GM10266 (cell line): ENCODE results near the gene CHRNG.

Experiments used
- DNase-seq: peaks from one replicate; pipeline ENCODE4 v3.0.0; 2012; ENCODE audit errors: extremely low spot score
- CTCF ChIP-seq: IDR thresholded peaks from 2 replicates; pipeline ENCODE4 v1.5.1; 2012; ENCODE audit warnings: mild to moderate bottlenecking, low read depth; ENCODE audit not compliant: control insufficient read depth, insufficient read depth; ENCODE audit errors: missing control alignments

The CHRNG gene

DNA sequence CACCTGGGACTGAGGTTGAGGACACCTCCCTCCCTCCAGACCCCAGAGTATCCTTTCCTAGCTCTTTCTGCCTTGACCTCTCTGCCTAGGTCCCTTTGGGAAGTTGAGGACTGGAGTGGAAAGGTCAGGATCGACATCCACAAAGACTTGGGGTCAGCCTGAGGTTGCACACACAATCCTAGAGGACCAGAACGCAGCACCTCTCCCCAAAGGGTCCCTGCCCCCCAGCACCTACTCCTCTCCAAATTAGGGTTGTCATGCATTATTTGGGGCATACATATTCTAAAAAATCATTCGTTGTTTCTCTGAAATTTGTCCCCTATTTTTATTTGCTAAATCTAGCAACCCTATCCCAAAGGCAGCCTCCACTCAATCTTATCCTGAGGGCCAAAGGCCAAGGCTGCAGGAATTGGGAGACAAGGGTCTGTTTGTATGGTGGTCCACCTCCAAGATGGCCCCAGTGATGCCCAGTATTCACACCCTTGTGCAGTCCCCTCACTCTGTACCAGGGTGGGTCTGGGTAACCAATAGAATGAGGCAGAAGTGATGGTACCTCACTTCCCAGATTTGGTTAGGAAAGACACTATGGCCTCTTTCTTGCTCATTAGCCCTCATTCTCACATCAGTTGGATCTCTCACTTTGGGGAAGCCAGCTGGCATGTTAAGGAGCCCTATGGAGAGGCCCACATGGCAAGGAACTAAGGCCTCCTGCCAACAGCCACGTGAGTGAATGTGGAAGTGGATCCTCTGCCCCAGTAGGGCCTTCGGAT is 3.5 kb upstream of the CHRNG start:
- no peak for DNase-seq
- TF ChIP-seq CTCF, result no peak

DNA sequence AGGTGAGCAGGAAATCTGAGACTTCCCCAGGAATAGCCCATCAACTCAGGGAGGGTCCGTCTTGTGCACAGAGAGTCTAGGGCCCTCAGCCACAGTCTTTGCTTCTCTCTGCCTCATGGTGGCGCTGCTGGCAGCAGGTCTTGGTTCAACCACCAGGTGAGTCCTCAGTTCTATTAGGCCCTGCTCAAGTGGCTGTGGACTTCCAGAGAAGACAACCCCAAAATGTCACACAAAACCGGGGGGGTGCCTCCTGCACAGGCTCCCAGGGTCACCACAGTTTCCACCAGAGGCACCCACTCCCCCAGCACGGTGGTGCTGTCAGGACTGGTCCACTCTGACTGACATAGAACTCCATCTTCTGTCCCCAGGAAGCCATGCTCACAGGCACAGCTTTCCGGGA is 2.4 kb upstream of the CHRNG start:
- DNase-seq, result no peak
- no peak for TF ChIP-seq CTCF

DNA sequence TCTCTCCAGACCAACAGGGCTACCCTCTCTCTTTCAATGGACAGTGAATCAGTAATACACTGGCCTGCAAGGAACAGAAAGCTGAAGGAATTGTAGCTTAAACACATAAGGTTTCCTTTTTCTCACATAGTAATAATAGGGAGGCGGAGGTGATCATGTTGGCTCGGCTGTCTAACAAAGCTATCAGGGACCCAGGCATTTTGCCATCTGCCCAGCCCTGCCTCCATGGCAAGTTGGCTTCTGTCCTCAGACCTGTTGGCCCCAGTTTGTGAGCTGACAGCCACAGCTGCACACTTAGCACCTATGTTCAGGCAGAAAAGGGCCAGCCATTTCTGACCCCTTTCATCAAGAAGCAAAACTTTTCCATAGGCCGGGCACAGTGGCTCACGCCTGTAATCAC is 2.0 kb upstream of the CHRNG start:
- no peak for TF ChIP-seq CTCF
- DNase-seq, result no peak

GRCh38 chr2:232538671-232539070 is 821 bp upstream of the CHRNG start:
- no peak for DNase-seq
- TF ChIP-seq CTCF, result no peak

- TF ChIP-seq CTCF, result no peak
- no peak for DNase-seq
These were observed 1.0 kb downstream of the CHRNG start for GRCh38 chr2:232540441-232541041.

GRCh38 chr2:232541195-232541960 is 1.9 kb downstream of the CHRNG start:
- no peak for DNase-seq
- no peak for TF ChIP-seq CTCF
